H1 (cell line): ENCODE data around the gene PELI2. TPM values are rescaled to one million over a fixed set of nuclear protein-coding genes. Genes with fewer than 3 reads are reported as not detected.

Source experiments
- CTCF ChIA-PET: fragments of 300-600 bp; sonication (Branson Sonifier 250); formaldehyde crosslinking; loops from one replicate; lab custom pipeline; 2021; ENCODE audit not compliant: partially characterized antibody; lab: Charles Lee
- POLR2A ChIA-PET: fragments of 300-600 bp; sonication (Branson Sonifier 250); formaldehyde crosslinking; loops from one replicate; lab custom pipeline; 2021; ENCODE audit warnings: inconsistent platforms; ENCODE audit not compliant: partially characterized antibody; lab: Charles Lee
- DNase-seq, 2 experiments: peaks; one replicate each; pipeline versions ENCODE4 v3.0.0 to v3.0.0-alpha.2; 2010 to 2022; ENCODE audit warnings: low spot score in 2 of 2, low read depth in 1 of 2, mixed read lengths in 1 of 2
- FAIRE-seq: peaks from 2 replicates; lab custom pipeline; 2011; peaks lifted over from hg19 to GRCh38; lab: Jason Lieb, UNC
- H2AFZ ChIP-seq: 2 replicates; pipeline ENCODE4 v1.8.1; 2012; ENCODE audit warnings: low read length, inconsistent platforms
- H2AK5ac ChIP-seq: 2 replicates; pipeline ENCODE4 v1.6.1; 2013; ENCODE audit warnings: low read depth, low read length
- H2BK120ac ChIP-seq: replicated peaks from 2 replicates; pipeline ENCODE3; 2013; ENCODE audit warnings: low read depth, low read length, inconsistent platforms
- H2BK12ac ChIP-seq: 2 replicates; pipeline ENCODE4 v1.6.1; 2013; ENCODE audit warnings: low read depth, low read length
- H2BK15ac ChIP-seq: 2 replicates; pipeline ENCODE4 v1.6.1; 2013; ENCODE audit warnings: low read length
- H2BK20ac ChIP-seq: 2 replicates; pipeline ENCODE4 v1.6.1; 2013; ENCODE audit warnings: low read length
- H2BK5ac ChIP-seq: 2 replicates; pipeline ENCODE4 v1.6.1; 2013; ENCODE audit warnings: low read depth, low read length
- H3K14ac ChIP-seq: 2 replicates; pipeline ENCODE4 v1.6.1; 2013; ENCODE audit warnings: inconsistent platforms; ENCODE audit not compliant: insufficient read length
- H3K18ac ChIP-seq: 2 replicates; pipeline ENCODE4 v1.6.1; 2013; ENCODE audit warnings: low read length; ENCODE audit errors: extremely low read depth
- H3K23ac ChIP-seq: 2 replicates; pipeline ENCODE4 v1.6.1; 2013; ENCODE audit warnings: inconsistent platforms; ENCODE audit not compliant: insufficient read length
- H3K23me2 ChIP-seq: 2 replicates; pipeline ENCODE4 v1.6.1; 2013; ENCODE audit warnings: low read depth, low read length
- H3K27ac ChIP-seq: 2 replicates; pipeline ENCODE4 v1.6.1; 2011; ENCODE audit warnings: low read depth, low read length, inconsistent platforms
- H3K27me3 ChIP-seq, 4 experiments: replicated peaks in 1 of 4; 1 replicate in 1 of 4; 2 replicates in 3 of 4; pipeline versions ENCODE4 v1.6.1 to v1.8.1; 2011 to 2013; ENCODE audit warnings: low read length in 3 of 4, mild to moderate bottlenecking in 3 of 4, inconsistent platforms in 2 of 4, mixed read lengths in 2 of 4, moderate library complexity in 1 of 4; ENCODE audit not compliant: control insufficient read depth in 3 of 4, insufficient read depth in 3 of 4; ENCODE audit errors: extremely low read depth in 1 of 4
- H3K36me3 ChIP-seq, 4 experiments: 2 replicates each; pipeline versions ENCODE4 v1.6.1 to v1.8.1; 2011 to 2013; ENCODE audit warnings: mild to moderate bottlenecking in 4 of 4, low read length in 3 of 4, moderate library complexity in 2 of 4, control low read depth in 1 of 4, inconsistent platforms in 1 of 4; ENCODE audit not compliant: insufficient read depth in 4 of 4, control insufficient read depth in 2 of 4
- H3K4ac ChIP-seq: replicated peaks from 2 replicates; pipeline ENCODE3; 2013; ENCODE audit warnings: low read length, low read depth, mixed read lengths, inconsistent platforms; ENCODE audit not compliant: insufficient read length
- H3K4me1 ChIP-seq, 4 experiments: replicated peaks in 1 of 4; 1 replicate in 1 of 4; 2 replicates in 3 of 4; pipeline versions ENCODE4 v1.6.1 to v1.8.1; 2011 to 2013; ENCODE audit warnings: low read length in 3 of 4, inconsistent platforms in 2 of 4, mixed read lengths in 1 of 4; ENCODE audit not compliant: insufficient read depth in 4 of 4, control insufficient read depth in 3 of 4
- H3K4me2 ChIP-seq, 2 experiments: 2 replicates each; pipeline versions ENCODE4 v1.6.1 to v1.8.1; 2011 to 2013; ENCODE audit warnings: low read depth in 2 of 2, low read length in 2 of 2, control low read depth in 1 of 2, inconsistent platforms in 1 of 2, mild to moderate bottlenecking in 1 of 2; ENCODE audit not compliant: insufficient read depth in 1 of 2
- H3K4me3 ChIP-seq, 4 experiments: fragments of 200-600, 300-600 bp in 1 of 4; sonication (generic), shearing (Covaris generic), sonication (Bioruptor Twin) in 1 of 4; 2 replicates each; pipeline versions ENCODE4 v1.5.1 to v1.8.1; 2011 to 2016; ENCODE audit warnings: low read length in 4 of 4, low read depth in 3 of 4, control low read depth in 2 of 4, inconsistent platforms in 2 of 4, mild to moderate bottlenecking in 2 of 4, mixed read lengths in 1 of 4, moderate library complexity in 1 of 4; ENCODE audit not compliant: insufficient read depth in 2 of 4; ENCODE audit errors: extremely low read depth in 1 of 4
- H3K56ac ChIP-seq: replicated peaks from 2 replicates; pipeline ENCODE3; 2013; ENCODE audit warnings: low read depth, mild to moderate bottlenecking, mixed read lengths, low read length, inconsistent platforms; ENCODE audit not compliant: insufficient read length
- H3K79me1 ChIP-seq: 2 replicates; pipeline ENCODE4 v1.6.1; 2013; ENCODE audit warnings: low read depth, low read length, control low read depth
- H3K79me2 ChIP-seq, 2 experiments: 2 replicates each; pipeline versions ENCODE4 v1.6.1 to v1.8.1; 2012 to 2013; ENCODE audit warnings: low read length in 2 of 2, mild to moderate bottlenecking in 2 of 2, inconsistent platforms in 1 of 2; ENCODE audit not compliant: insufficient read depth in 2 of 2, control insufficient read depth in 1 of 2
- H3K9ac ChIP-seq, 4 experiments: replicated peaks in 1 of 4; 1 replicate in 1 of 4; 2 replicates in 3 of 4; pipeline versions ENCODE4 v1.6.1 to v1.8.1; 2011 to 2013; ENCODE audit warnings: low read depth in 3 of 4, low read length in 3 of 4, control low read depth in 2 of 4, mild to moderate bottlenecking in 2 of 4, moderate library complexity in 2 of 4, inconsistent platforms in 1 of 4; ENCODE audit errors: extremely low read depth in 1 of 4
- H3K9me3 ChIP-seq, 2 experiments: 2 replicates each; pipeline versions ENCODE4 v1.6.1 to v1.8.1; 2012 to 2013; ENCODE audit warnings: mild to moderate bottlenecking in 2 of 2, moderate library complexity in 2 of 2, control low read depth in 1 of 2, inconsistent platforms in 1 of 2, low read depth in 1 of 2, low read length in 1 of 2, mixed read lengths in 1 of 2; ENCODE audit not compliant: insufficient read depth in 2 of 2
- H4K20me1 ChIP-seq, 2 experiments: replicated peaks in 1 of 2; 2 replicates each; pipeline versions ENCODE3 to v1.8.1; 2011 to 2013; ENCODE audit warnings: inconsistent platforms in 2 of 2, low read length in 2 of 2, mild to moderate bottlenecking in 1 of 2; ENCODE audit not compliant: insufficient read depth in 2 of 2, control insufficient read depth in 1 of 2
- H4K5ac ChIP-seq: 2 replicates; pipeline ENCODE4 v1.6.1; 2013; ENCODE audit warnings: low read length, low read depth, mixed read lengths, inconsistent platforms; ENCODE audit not compliant: insufficient read length
- H4K8ac ChIP-seq: 2 replicates; pipeline ENCODE4 v1.8.0; 2013; ENCODE audit warnings: mild to moderate bottlenecking, moderate library complexity, low read length, inconsistent platforms; ENCODE audit not compliant: insufficient read depth; ENCODE audit errors: extremely low read depth
- H4K91ac ChIP-seq: replicated peaks from 2 replicates; pipeline ENCODE3; 2013; ENCODE audit warnings: low read length, mixed read lengths, inconsistent platforms; ENCODE audit not compliant: insufficient read length
- BACH1 ChIP-seq: IDR thresholded peaks from 2 replicates; pipeline ENCODE4 v1.6.1; 2012; ENCODE audit warnings: low read length, improper control_type of control experiment
- BCL11A ChIP-seq, 2 experiments: IDR thresholded peaks; one replicate each; pipeline ENCODE4 v1.6.1; 2011; ENCODE audit warnings: low read depth in 2 of 2, low read length in 2 of 2, mild to moderate bottlenecking in 2 of 2
- BRCA1 ChIP-seq: IDR thresholded peaks from 2 replicates; pipeline ENCODE4 v1.6.1; 2012; ENCODE audit warnings: low read depth, low read length, improper control_type of control experiment
- CHD1 ChIP-seq: IDR thresholded peaks from 2 replicates; pipeline ENCODE4 v1.6.1; 2012; ENCODE audit warnings: low read depth, low read length, improper control_type of control experiment
- EP300 ChIP-seq, 2 experiments: IDR thresholded peaks; 1 replicate in 1 of 2; 2 replicates in 1 of 2; pipeline ENCODE4 v1.6.1; 2011 to 2012; ENCODE audit warnings: low read depth in 2 of 2, low read length in 2 of 2, mild to moderate bottlenecking in 2 of 2, borderline replicate concordance in 1 of 2, inconsistent platforms in 1 of 2, moderate library complexity in 1 of 2
- GABPA ChIP-seq: IDR thresholded peaks from 2 replicates; pipeline ENCODE4 v1.6.1; 2011; ENCODE audit warnings: mild to moderate bottlenecking, low read length, moderate library complexity, borderline replicate concordance; ENCODE audit not compliant: insufficient read depth
- HDAC2 ChIP-seq, 2 experiments: fragments of 300-600 bp in 1 of 2; sonication (generic) in 1 of 2; IDR thresholded peaks; 2 replicates each; pipeline ENCODE4 v1.6.1; 2011 to 2012; ENCODE audit warnings: low read depth in 2 of 2, low read length in 2 of 2, mild to moderate bottlenecking in 2 of 2, moderate library complexity in 2 of 2, borderline replicate concordance in 1 of 2, inconsistent platforms in 1 of 2
- KDM1A ChIP-seq: fragments of 200-600, 300-600 bp; sonication (generic); IDR thresholded peaks from 2 replicates; pipeline ENCODE4 v1.7.1; 2016; ENCODE audit warnings: mild to moderate bottlenecking, low read length, borderline replicate concordance
- MAFK ChIP-seq: IDR thresholded peaks from 2 replicates; pipeline ENCODE4 v1.6.1; 2012; ENCODE audit warnings: low read depth, mild to moderate bottlenecking, improper control_type of control experiment, low read length
- MAX ChIP-seq: IDR thresholded peaks from 2 replicates; pipeline ENCODE4 v1.6.1; 2012; ENCODE audit warnings: inconsistent platforms
- PHF8 ChIP-seq: fragments of 200-600 bp; sonication (generic); conservative IDR thresholded peaks from 2 replicates; pipeline ENCODE4 v1.7.1; 2012; ENCODE audit warnings: low read depth, mild to moderate bottlenecking, inconsistent platforms, low read length, moderate library complexity
- POU5F1 ChIP-seq: IDR thresholded peaks from 2 replicates; pipeline ENCODE4 v1.6.1; 2011; ENCODE audit warnings: low read depth, mild to moderate bottlenecking, low read length, moderate library complexity
- SP4 ChIP-seq: IDR thresholded peaks from 2 replicates; pipeline ENCODE4 v1.6.1; 2012; ENCODE audit warnings: low read length, inconsistent platforms
- SRF ChIP-seq: IDR thresholded peaks from 2 replicates; pipeline ENCODE4 v1.6.1; 2011; ENCODE audit warnings: mild to moderate bottlenecking, low read depth, low read length, moderate library complexity
- TCF12 ChIP-seq: IDR thresholded peaks from 2 replicates; pipeline ENCODE4 v1.6.1; 2011; ENCODE audit warnings: low read depth, mild to moderate bottlenecking, low read length
- polyA plus RNA-seq, 7 experiments: library from polyadenylated mRNA; depleted of rRNA in 3 of 7; stranded (reverse) in 5 of 7; unstranded in 2 of 7; fragments of >200 nt in 5 of 7; fragments of 200-250 nt in 2 of 7; gene quantifications; 1 replicate in 5 of 7; 2 replicates in 1 of 7; 4 replicates in 1 of 7; pipeline versions ENCODE4 v1.2.1 to v1.2.3, GENCODE V29; 2011 to 2013; ENCODE audit warnings: missing spikeins in 2 of 7, mixed read lengths in 2 of 7
- total RNA-seq: library from RNA; stranded (reverse); fragmentation: NEBNext Ultra II Directional; extraction: Animal tissue kit (Norgen Biotek cat#: 25700); gene quantifications from 2 replicates; pipeline ENCODE4 v1.2.1, GENCODE V29; 2021

The PELI2 gene
- total and polyA plus RNA-seq, 2 of the 8 experiments (the other 6 are each of a cell fraction or from before 2014, with no cell fraction given) = 14.6 to 25.7 TPM

GRCh38 chr14:56321861-56322260 lies 203.7 kb downstream of the PELI2 start:
- no peak overlapping the region for H4K91ac ChIP-seq
- no peak overlapping the region for H3K4ac ChIP-seq
- H3K4me3 ChIP-seq = no peak overlapping the region
- no peak overlapping the region for H4K5ac ChIP-seq
- no peak overlapping the region for H3K4me2 ChIP-seq
- H3K9me3 ChIP-seq = peaks cover 0 to 4% of the 10 kb centered on the region in 2 experiments; a peak in 1 of 4 replicates
- no peak overlapping the region for H3K9ac ChIP-seq
- DNase-seq = no peak
- no peaks in the 10 kb centered on the region for H3K4me1 ChIP-seq
- POLR2A ChIA-PET = interaction anchor here (1.5 kb wide), 1 partner anchor 10 kb away, joined by 5 read pairs; no protein-coding TSS in a partner anchor
- CTCF ChIA-PET = interaction anchor here (0.7 to 2.5 kb wide), 4 partner anchors 10 to 590 kb away, joined by 3 to 9 read pairs (median 3); no protein-coding TSS in a partner anchor
- no peaks in the 10 kb centered on the region for H3K36me3 ChIP-seq
- H2BK15ac ChIP-seq = no peak overlapping the region
- H3K79me2 ChIP-seq = no peaks in the 10 kb centered on the region
- H2BK20ac ChIP-seq = no peak overlapping the region
- no peak overlapping the region for H2BK5ac ChIP-seq
- no peak overlapping the region for H3K18ac ChIP-seq
- no peaks in the 10 kb centered on the region for H4K20me1 ChIP-seq
- no peak overlapping the region for H2AFZ ChIP-seq
- no peak overlapping the region for H3K23ac ChIP-seq
- no peak overlapping the region for H2BK120ac ChIP-seq
- no peak overlapping the region for H3K14ac ChIP-seq
- H2BK12ac ChIP-seq = no peak overlapping the region
- FAIRE-seq = no peak
- no peak overlapping the region for H2AK5ac ChIP-seq
- no peak overlapping the region for H3K27ac ChIP-seq
- no peaks in the 10 kb centered on the region for H3K23me2 ChIP-seq
- no peak overlapping the region for H4K8ac ChIP-seq
- H3K79me1 ChIP-seq = no peaks in the 10 kb centered on the region
- no peak overlapping the region for H3K56ac ChIP-seq
- H3K27me3 ChIP-seq = no peaks in the 10 kb centered on the region
- TF ChIP-seq POU5F1 = no peak
- no peak for TF ChIP-seq PHF8
- TF ChIP-seq KDM1A = no peak
- no peak for TF ChIP-seq MAFK
- TF ChIP-seq HDAC2 (IDR thresholded peaks at IDR 0.05; ENCODE audit: borderline replicate concordance in 1 of 2, low read depth in 2 of 2, low read length in 2 of 2) = no peak
- no peak for TF ChIP-seq MAX
- TF ChIP-seq CHD1 = no peak
- TF ChIP-seq GABPA = no peak
- TF ChIP-seq SP4 = no peak
- no peak for TF ChIP-seq BACH1
- TF ChIP-seq EP300 (IDR thresholded peaks at IDR 0.05; ENCODE audit: borderline replicate concordance in 1 of 2, low read depth in 2 of 2, low read length in 2 of 2) = no peak
- no peak for TF ChIP-seq BRCA1
- no peak for TF ChIP-seq TCF12
- TF ChIP-seq BCL11A (IDR thresholded peaks at IDR 0.05; ENCODE audit: low read depth in 2 of 2, low read length in 2 of 2) = no peak
- TF ChIP-seq SRF = no peak
